HG02973 (cell line): ENCODE results near the gene PHKG2.

ENCODE experiments used
- ATAC-seq: cut with Tn5 transposase; IDR thresholded peaks from one replicate; pipeline ENCODE4 v1.9.1; 2021; ENCODE audit warnings: moderate library complexity; ENCODE audit not compliant: unreplicated experiment

PHKG2 gene

GRCh38 chr16:30773826-30774225, 25.6 kb downstream of the PHKG2 start:
- no peak for ATAC-seq

- ATAC-seq: no peak
Measured at GRCh38 chr16:30774367-30775130, 26.3 kb downstream of the PHKG2 start.

- no peak for ATAC-seq
Measured at GRCh38 chr16:30775131-30775391, 26.8 kb downstream of the PHKG2 start.

- peak; percentile 55 for ATAC-seq
Measured at GRCh38 chr16:30775392-30776188, 27.4 kb downstream of the PHKG2 start.

GRCh38 chr16:30777591-30778297, 29.5 kb downstream of the PHKG2 start:
- ATAC-seq: no peak

- no peak for ATAC-seq
Measured at GRCh38 chr16:30778549-30779244, 30.5 kb downstream of the PHKG2 start.

GRCh38 chr16:30779596-30779995, 31.4 kb downstream of the PHKG2 start:
- ATAC-seq: no peak

- ATAC-seq: no peak
Measured at GRCh38 chr16:30780021-30780420, 31.8 kb downstream of the PHKG2 start.

GRCh38 chr16:30780549-30780948, 32.3 kb downstream of the PHKG2 start:
- ATAC-seq: no peak

GRCh38 chr16:30782486-30783279, 34.5 kb downstream of the PHKG2 start:
- no peak for ATAC-seq

GRCh38 chr16:30783280-30784109, 35.3 kb downstream of the PHKG2 start:
- ATAC-seq: no peak

GRCh38 chr16:30784215-30784614, 36.0 kb downstream of the PHKG2 start:
- no peak for ATAC-seq

- ATAC-seq: no peak
Measured at GRCh38 chr16:30785126-30786106, 37.2 kb downstream of the PHKG2 start.

GRCh38 chr16:30786115-30786935, 38.1 kb downstream of the PHKG2 start:
- no peak for ATAC-seq

GRCh38 chr16:30786936-30787612, 38.8 kb downstream of the PHKG2 start, which contains the start of gene ZNF629:
ZNF629 (minus strand) TSS chr16:30787205; CDS start chr16:30784482, 2,723 bp downstream.
- no peak for ATAC-seq

GRCh38 chr16:30787613-30788378, 39.6 kb downstream of the PHKG2 start:
- no peak for ATAC-seq
